ENCODE results near the gene MACC1. TPM values are rescaled to one million over a fixed set of nuclear protein-coding genes. Genes with fewer than 3 reads are reported as not detected.

The MACC1 gene
- polyA plus RNA-seq, 4 donors = 3.5 to 75.0 (median 7.3) TPM

DNA sequence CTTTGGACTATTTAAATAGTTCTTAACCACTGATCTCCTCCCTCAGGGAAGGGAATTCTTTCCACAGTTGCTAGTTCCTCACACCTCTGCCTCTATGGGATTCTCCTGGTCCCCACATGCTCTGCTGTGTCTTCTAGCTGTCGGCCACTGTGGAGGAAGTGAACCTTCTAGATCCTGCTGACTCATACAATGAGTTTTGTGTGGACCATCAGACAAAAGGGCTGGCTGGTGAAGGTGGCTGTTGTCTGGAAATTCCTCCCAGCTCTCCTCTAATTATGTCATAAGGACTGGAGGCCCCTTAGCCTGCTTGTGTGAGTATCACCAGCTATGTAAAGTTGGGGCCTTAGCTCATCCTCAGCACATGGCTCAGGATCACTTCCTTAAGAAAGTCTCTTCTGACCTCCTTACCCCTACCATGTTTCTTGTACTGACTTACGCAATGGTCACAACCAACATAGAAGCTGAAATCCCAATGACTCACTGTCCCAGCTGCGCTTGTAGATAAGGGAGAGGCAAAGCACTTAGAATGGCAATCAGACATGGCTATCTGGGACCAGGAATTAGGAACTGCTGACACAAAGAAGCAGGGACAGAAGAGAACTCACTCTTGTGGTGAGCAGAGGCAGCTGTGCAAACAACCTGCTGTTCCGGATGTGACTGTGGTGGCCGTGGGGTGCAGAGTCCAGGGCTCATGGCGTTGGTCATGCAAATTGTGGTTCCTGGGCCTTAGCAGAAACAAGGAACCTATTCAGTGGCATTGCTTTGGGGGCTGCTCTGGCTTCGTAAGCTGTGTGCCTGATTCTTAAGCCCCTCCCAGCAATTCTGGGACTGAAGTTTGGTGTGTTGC lies 2.5 kb upstream of the MACC1 start:
- H3K27ac ChIP-seq (ENCODE audit: low read depth in 1 of 3, low read length in 2 of 3) = peak overlapping the region; percentile 94 to 97 (median 95)
- H3K4me3 ChIP-seq (ENCODE audit: low read depth in 1 of 3, low read length in 3 of 3) = peak overlapping the region in 2 of 3 donors; percentile 33
- FAIRE-seq = peak; percentile 65

GRCh38 chr7:20219062-20219445 lies 1.9 kb upstream of the MACC1 start:
- 19 to 63% (median 36%) methylated on average over 3 of the region's 3 CpGs for WGBS, 3 donors
- no peaks in the 10 kb centered on the region for H3K27me3 ChIP-seq (ENCODE audit: control insufficient read depth in 3 of 3, insufficient read depth in 3 of 3, low read length in 3 of 3)
- H3K4me3 ChIP-seq (ENCODE audit: low read depth in 1 of 3, low read length in 3 of 3) = peak overlapping the region in 2 of 3 donors; percentile 33
- H3K9me3 ChIP-seq (ENCODE audit: control insufficient read depth in 2 of 2, insufficient read depth in 1 of 2, low read depth in 1 of 2, low read length in 1 of 2) = no peaks in the 10 kb centered on the region
- FAIRE-seq = no peak
- no peaks in the 10 kb centered on the region for H3K36me3 ChIP-seq (ENCODE audit: control insufficient read depth in 3 of 3, insufficient read depth in 2 of 3, low read depth in 1 of 3, low read length in 3 of 3)
- peak overlapping the region; percentile 94 to 97 (median 94) for H3K27ac ChIP-seq (ENCODE audit: low read depth in 1 of 3, low read length in 2 of 3)
- no peak for DNase-seq
- H3K4me1 ChIP-seq (ENCODE audit: control insufficient read depth in 3 of 3, insufficient read depth in 2 of 3, low read depth in 1 of 3, low read length in 2 of 3) = peaks cover 1 to 33% (median 7%) of the 10 kb centered on the region in 3 donors

More for the DNA sequence above, 2.5 kb upstream of the MACC1 start:
- peaks cover 1 to 33% (median 7%) of the 10 kb centered on the region in 3 donors for H3K4me1 ChIP-seq (ENCODE audit: control insufficient read depth in 3 of 3, insufficient read depth in 2 of 3, low read depth in 1 of 3, low read length in 2 of 3)
- H3K9me3 ChIP-seq (ENCODE audit: control insufficient read depth in 2 of 2, insufficient read depth in 1 of 2, low read depth in 1 of 2, low read length in 1 of 2) = no peaks in the 10 kb centered on the region
- H3K27me3 ChIP-seq (ENCODE audit: control insufficient read depth in 3 of 3, insufficient read depth in 3 of 3, low read length in 3 of 3) = no peaks in the 10 kb centered on the region
- DNase-seq = peak; percentile 95 to 99
- H3K36me3 ChIP-seq (ENCODE audit: control insufficient read depth in 3 of 3, insufficient read depth in 2 of 3, low read depth in 1 of 3, low read length in 3 of 3) = no peaks in the 10 kb centered on the region
- 13 to 46% (median 27%) methylated on average over 7 of the region's 7 CpGs for WGBS, 3 donors

DNA sequence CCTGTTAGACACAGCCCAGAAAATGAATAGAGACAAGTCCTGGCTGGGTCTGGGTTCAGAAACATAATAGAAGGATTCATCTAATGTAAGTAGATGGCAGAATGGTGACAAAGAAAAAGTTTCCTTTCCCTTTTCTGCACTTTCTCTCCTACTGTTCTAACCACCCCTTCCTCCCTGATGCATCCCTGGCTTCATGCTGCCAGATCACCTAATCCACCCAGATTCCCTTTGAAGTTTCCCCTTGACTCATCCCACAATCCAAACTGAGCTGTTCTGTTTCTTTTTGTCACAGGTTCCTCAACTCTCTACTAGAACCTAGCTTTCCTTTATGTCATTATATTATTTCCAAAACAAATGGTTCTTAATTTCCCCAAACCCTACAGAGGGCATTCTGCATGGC lies 1.1 kb upstream of the MACC1 start:
- FAIRE-seq (no peak), DNase-seq (peak in 1 of 2 donors; percentile 49)
- Histone ChIP-seq H3K27ac (ENCODE audit: low read depth in 1 of 3, low read length in 2 of 3) (peak overlapping the region; percentile 68 to 97 (median 80)), H3K4me3 (ENCODE audit: low read depth in 1 of 3, low read length in 3 of 3) (peak overlapping the region in 1 of 3 donors; percentile 33), H3K9me3 (ENCODE audit: control insufficient read depth in 2 of 2, insufficient read depth in 1 of 2, low read depth in 1 of 2, low read length in 1 of 2) (no peaks in the 10 kb centered on the region), H3K27me3 (ENCODE audit: control insufficient read depth in 3 of 3, insufficient read depth in 3 of 3, low read length in 3 of 3) (no peaks in the 10 kb centered on the region), H3K36me3 (ENCODE audit: control insufficient read depth in 3 of 3, insufficient read depth in 2 of 3, low read depth in 1 of 3, low read length in 3 of 3) (no peaks in the 10 kb centered on the region), H3K4me1 (ENCODE audit: control insufficient read depth in 3 of 3, insufficient read depth in 2 of 3, low read depth in 1 of 3, low read length in 2 of 3) (peaks cover 1 to 35% (median 7%) of the 10 kb centered on the region in 3 donors)

GRCh38 chr7:20216406-20217036 lies 663 bp downstream of the MACC1 start:
- Histone ChIP-seq H3K27ac (ENCODE audit: low read depth in 1 of 3, low read length in 2 of 3) (peak overlapping the region in 2 of 3 donors; percentile 41 to 97), H3K9me3 (ENCODE audit: control insufficient read depth in 2 of 2, insufficient read depth in 1 of 2, low read depth in 1 of 2, low read length in 1 of 2) (peaks cover 0 to 5% of the 10 kb centered on the region in 2 donors), H3K4me1 (ENCODE audit: control insufficient read depth in 3 of 3, insufficient read depth in 2 of 3, low read depth in 1 of 3, low read length in 2 of 3) (peaks cover 4 to 35% (median 7%) of the 10 kb centered on the region in 3 donors), H3K4me3 (ENCODE audit: low read depth in 1 of 3, low read length in 3 of 3) (peak overlapping the region in 2 of 3 donors; percentile 47 to 60), H3K36me3 (ENCODE audit: control insufficient read depth in 3 of 3, insufficient read depth in 2 of 3, low read depth in 1 of 3, low read length in 3 of 3) (peaks cover 0 to 3% (median 0%) of the 10 kb centered on the region in 3 donors), H3K27me3 (ENCODE audit: control insufficient read depth in 3 of 3, insufficient read depth in 3 of 3, low read length in 3 of 3) (no peaks in the 10 kb centered on the region)
- 16 to 42% (median 21%) methylated on average over 1 of the region's 1 CpG for whole genome bisulfite sequencing, 3 donors
- FAIRE-seq = no peak
- DNase-seq = peak in 1 of 2 donors; percentile 54

GRCh38 chr7:20214921-20215669 lies 2.1 kb downstream of the MACC1 start:
- Histone ChIP-seq H3K4me1 (ENCODE audit: control insufficient read depth in 3 of 3, insufficient read depth in 2 of 3, low read depth in 1 of 3, low read length in 2 of 3) (peaks cover 0 to 23% (median 3%) of the 10 kb centered on the region in 3 donors), H3K36me3 (ENCODE audit: control insufficient read depth in 3 of 3, insufficient read depth in 2 of 3, low read depth in 1 of 3, low read length in 3 of 3) (peaks cover 0 to 3% (median 0%) of the 10 kb centered on the region in 3 donors), H3K27ac (ENCODE audit: low read depth in 1 of 3, low read length in 2 of 3) (peak overlapping the region; percentile 25 to 97 (median 60)), H3K9me3 (ENCODE audit: control insufficient read depth in 2 of 2, insufficient read depth in 1 of 2, low read depth in 1 of 2, low read length in 1 of 2) (peaks cover 0 to 5% of the 10 kb centered on the region in 2 donors), H3K27me3 (ENCODE audit: control insufficient read depth in 3 of 3, insufficient read depth in 3 of 3, low read length in 3 of 3) (no peaks in the 10 kb centered on the region), H3K4me3 (ENCODE audit: low read depth in 1 of 3, low read length in 3 of 3) (peak overlapping the region in 2 of 3 donors; percentile 38 to 43)
- FAIRE-seq = no peak
- WGBS, 3 donors = 25 to 65% (median 48%) methylated on average over 3 of the region's 3 CpGs
- DNase-seq = peak; percentile 66 to 83

- H3K9me3 ChIP-seq (ENCODE audit: control insufficient read depth in 2 of 2, insufficient read depth in 1 of 2, low read depth in 1 of 2, low read length in 1 of 2) = peaks cover 0 to 12% of the 10 kb centered on the region in 2 donors
- WGBS, 3 donors = 93 to 96% (median 94%) methylated on average over 2 of the region's 2 CpGs
- FAIRE-seq = no peak
Observed at GRCh38 chr7:20214132-20214531, 3.1 kb downstream of the MACC1 start.

GRCh38 chr7:20213378-20213777 lies 3.8 kb downstream of the MACC1 start:
- H3K4me1 ChIP-seq (ENCODE audit: control insufficient read depth in 3 of 3, insufficient read depth in 2 of 3, low read depth in 1 of 3, low read length in 2 of 3) = peaks cover 0 to 6% (median 3%) of the 10 kb centered on the region in 3 donors
- no peak for DNase-seq
- peaks cover 0 to 19% of the 10 kb centered on the region in 2 donors for H3K9me3 ChIP-seq (ENCODE audit: control insufficient read depth in 2 of 2, insufficient read depth in 1 of 2, low read depth in 1 of 2, low read length in 1 of 2)
- H3K36me3 ChIP-seq (ENCODE audit: control insufficient read depth in 3 of 3, insufficient read depth in 2 of 3, low read depth in 1 of 3, low read length in 3 of 3) = peaks cover 0 to 14% (median 0%) of the 10 kb centered on the region in 3 donors
- no peak for FAIRE-seq
- H3K4me3 ChIP-seq (ENCODE audit: low read depth in 1 of 3, low read length in 3 of 3) = no peak overlapping the region
- H3K27me3 ChIP-seq (ENCODE audit: control insufficient read depth in 3 of 3, insufficient read depth in 3 of 3, low read length in 3 of 3) = no peaks in the 10 kb centered on the region
- 91 to 96% (median 95%) methylated on average over 1 of the region's 1 CpG for WGBS, 3 donors
- H3K27ac ChIP-seq (ENCODE audit: low read depth in 1 of 3, low read length in 2 of 3) = no peak overlapping the region

More at GRCh38 chr7:20214132-20214531, 3.1 kb downstream of the MACC1 start:
- H3K36me3 ChIP-seq (ENCODE audit: control insufficient read depth in 3 of 3, insufficient read depth in 2 of 3, low read depth in 1 of 3, low read length in 3 of 3) = peaks cover 0 to 8% (median 0%) of the 10 kb centered on the region in 3 donors
- H3K27ac ChIP-seq (ENCODE audit: low read depth in 1 of 3, low read length in 2 of 3) = peak overlapping the region in 1 of 3 donors; percentile 97
- H3K27me3 ChIP-seq (ENCODE audit: control insufficient read depth in 3 of 3, insufficient read depth in 3 of 3, low read length in 3 of 3) = no peaks in the 10 kb centered on the region
- H3K4me3 ChIP-seq (ENCODE audit: low read depth in 1 of 3, low read length in 3 of 3) = peak overlapping the region in 1 of 3 donors; percentile 1
- peaks cover 0 to 13% (median 3%) of the 10 kb centered on the region in 3 donors for H3K4me1 ChIP-seq (ENCODE audit: control insufficient read depth in 3 of 3, insufficient read depth in 2 of 3, low read depth in 1 of 3, low read length in 2 of 3)
- no peak for DNase-seq

- WGBS, 3 donors = 63 to 73% (median 68%) methylated on average over 3 of the region's 3 CpGs
- FAIRE-seq = no peak
Observed at GRCh38 chr7:20211376-20211775, 5.8 kb downstream of the MACC1 start.

More at GRCh38 chr7:20211376-20211775, 5.8 kb downstream of the MACC1 start:
- Histone ChIP-seq H3K27ac (ENCODE audit: low read depth in 1 of 3, low read length in 2 of 3) (no peak overlapping the region), H3K36me3 (ENCODE audit: control insufficient read depth in 3 of 3, insufficient read depth in 2 of 3, low read depth in 1 of 3, low read length in 3 of 3) (peaks cover 0 to 16% (median 0%) of the 10 kb centered on the region in 3 donors), H3K4me1 (ENCODE audit: control insufficient read depth in 3 of 3, insufficient read depth in 2 of 3, low read depth in 1 of 3, low read length in 2 of 3) (peaks cover 0 to 3% (median 2%) of the 10 kb centered on the region in 3 donors), H3K4me3 (ENCODE audit: low read depth in 1 of 3, low read length in 3 of 3) (no peak overlapping the region), H3K9me3 (ENCODE audit: control insufficient read depth in 2 of 2, insufficient read depth in 1 of 2, low read depth in 1 of 2, low read length in 1 of 2) (peaks cover 0 to 25% of the 10 kb centered on the region in 2 donors), H3K27me3 (ENCODE audit: control insufficient read depth in 3 of 3, insufficient read depth in 3 of 3, low read length in 3 of 3) (no peaks in the 10 kb centered on the region)
- DNase-seq = no peak
